Measurements from ENCODE around the gene RGS13. TPM values are rescaled to one million over a fixed set of nuclear protein-coding genes. Genes with fewer than 3 reads are reported as not detected.
"Not testable (repeated sequence)": the region's sequence is repeated elsewhere in the genome, so short reads cannot be mapped to it uniquely, and the experiment has no call there.

The RGS13 gene
- total RNA-seq, 6 donors from 2014 or later, result 0.20 to 4.9 (median 2.1) TPM; not detected in 1

DNA sequence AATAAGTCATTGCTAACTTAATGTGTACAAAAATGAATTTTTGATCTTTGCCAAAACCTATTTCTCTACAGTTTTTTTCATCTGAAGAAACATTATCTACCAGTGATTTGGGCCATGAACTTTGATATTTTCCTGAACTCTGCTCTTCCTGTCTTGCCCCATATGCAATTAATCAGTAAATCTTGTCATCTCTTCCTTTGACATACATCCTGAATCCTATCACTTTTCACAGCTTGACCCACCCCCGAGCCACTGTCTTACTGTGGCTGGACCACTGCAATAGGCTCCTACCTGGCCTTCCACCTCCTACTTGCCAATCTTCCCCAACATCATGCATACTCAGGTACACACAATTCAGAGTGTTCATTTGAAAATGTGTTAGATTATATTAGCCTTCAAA, 46.4 kb downstream of the RGS13 start:
- no peak for ATAC-seq (ENCODE audit: low FRiP score in 2 of 2)

GRCh38 chr1:192683081-192683480, 47.1 kb downstream of the RGS13 start:
- H3K36me3 ChIP-seq; H3K27ac ChIP-seq; DNase-seq; H3K27me3 ChIP-seq; H3K9me3 ChIP-seq; H3K4me1 ChIP-seq; ATAC-seq (ENCODE audit: low FRiP score in 2 of 2); H3K4me3 ChIP-seq: not testable (repeated sequence)
- WGBS, 2 donors, result 96 to 99% methylated on average over 4 of the region's 4 CpGs

More for the DNA sequence above, 46.4 kb downstream of the RGS13 start:
- WGBS, 2 donors, result 65 to 77% methylated on average over 1 of the region's 1 CpG
- DNase-seq, result no peak
- no peak for TF ChIP-seq EP300 (IDR thresholded peaks at IDR 0.05)
- Histone ChIP-seq H3K36me3 (no peaks in the 10 kb centered on the region), H3K9me3 (no peaks in the 10 kb centered on the region), H3K27ac (no peak overlapping the region), H3K4me3 (no peak overlapping the region), H3K27me3 (no peaks in the 10 kb centered on the region), H3K4me1 (peaks cover 0 to 2% (median 0%) of the 10 kb centered on the region in 4 donors)

DNA sequence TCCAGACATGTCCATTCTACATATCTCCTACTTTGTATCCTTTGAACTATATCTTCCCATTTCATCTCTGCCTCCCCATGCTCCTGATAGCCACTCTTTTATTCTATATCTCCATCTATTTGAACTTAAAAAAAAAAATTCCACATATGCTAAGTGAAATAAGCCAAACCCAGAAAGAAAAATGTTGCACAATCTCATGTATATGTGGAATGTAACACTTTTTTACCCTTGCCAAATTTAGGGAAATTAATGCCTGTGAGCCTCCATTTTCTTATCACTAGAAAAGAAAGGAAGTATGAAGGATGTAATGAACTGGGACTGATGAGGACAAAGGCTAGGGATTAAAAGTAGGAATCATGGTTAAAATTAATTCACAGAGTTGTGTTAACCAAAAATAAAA, 53.5 kb downstream of the RGS13 start:
- Histone ChIP-seq H3K4me1 (no peaks in the 10 kb centered on the region), H3K27me3 (no peaks in the 10 kb centered on the region), H3K27ac (no peak overlapping the region), H3K9me3 (no peaks in the 10 kb centered on the region), H3K36me3 (no peaks in the 10 kb centered on the region), H3K4me3 (no peak overlapping the region)
- no peak for ATAC-seq (ENCODE audit: low FRiP score in 2 of 2)
- no peak for DNase-seq
- TF ChIP-seq POLR2AphosphoS5 (IDR thresholded peaks at IDR 0.05) (no peak), EP300 (IDR thresholded peaks at IDR 0.05) (no peak), POLR2A (IDR thresholded peaks at IDR 0.05) (no peak)
- TF ChIP-seq, protein P1, sequence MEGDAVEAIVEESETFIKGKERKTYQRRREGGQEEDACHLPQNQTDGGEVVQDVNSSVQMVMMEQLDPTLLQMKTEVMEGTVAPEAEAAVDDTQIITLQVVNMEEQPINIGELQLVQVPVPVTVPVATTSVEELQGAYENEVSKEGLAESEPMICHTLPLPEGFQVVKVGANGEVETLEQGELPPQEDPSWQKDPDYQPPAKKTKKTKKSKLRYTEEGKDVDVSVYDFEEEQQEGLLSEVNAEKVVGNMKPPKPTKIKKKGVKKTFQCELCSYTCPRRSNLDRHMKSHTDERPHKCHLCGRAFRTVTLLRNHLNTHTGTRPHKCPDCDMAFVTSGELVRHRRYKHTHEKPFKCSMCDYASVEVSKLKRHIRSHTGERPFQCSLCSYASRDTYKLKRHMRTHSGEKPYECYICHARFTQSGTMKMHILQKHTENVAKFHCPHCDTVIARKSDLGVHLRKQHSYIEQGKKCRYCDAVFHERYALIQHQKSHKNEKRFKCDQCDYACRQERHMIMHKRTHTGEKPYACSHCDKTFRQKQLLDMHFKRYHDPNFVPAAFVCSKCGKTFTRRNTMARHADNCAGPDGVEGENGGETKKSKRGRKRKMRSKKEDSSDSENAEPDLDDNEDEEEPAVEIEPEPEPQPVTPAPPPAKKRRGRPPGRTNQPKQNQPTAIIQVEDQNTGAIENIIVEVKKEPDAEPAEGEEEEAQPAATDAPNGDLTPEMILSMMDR (IDR thresholded peaks at IDR 0.05), result no peak

GRCh38 chr1:192691041-192691440, 55.1 kb downstream of the RGS13 start:
- H3K27me3 ChIP-seq, result no peaks in the 10 kb centered on the region
- H3K36me3 ChIP-seq, result no peaks in the 10 kb centered on the region
- no peak overlapping the region for H3K27ac ChIP-seq
- TF ChIP-seq, protein P1 (IDR thresholded peaks at IDR 0.05), result no peak
- TF ChIP-seq EP300 (IDR thresholded peaks at IDR 0.05), result no peak
- TF ChIP-seq POLR2A (IDR thresholded peaks at IDR 0.05), result no peak
- TF ChIP-seq POLR2AphosphoS5 (IDR thresholded peaks at IDR 0.05), result no peak
- 67 to 88% methylated on average over 1 of the region's 1 CpG for WGBS, 2 donors
- no peak for ATAC-seq (ENCODE audit: low FRiP score in 2 of 2)
- H3K9me3 ChIP-seq, result no peaks in the 10 kb centered on the region
- H3K4me3 ChIP-seq, result no peak overlapping the region
- DNase-seq, result no peak
- H3K4me1 ChIP-seq, result no peaks in the 10 kb centered on the region

- no peaks in the 10 kb centered on the region for H3K9me3 ChIP-seq
- H3K27me3 ChIP-seq, result no peaks in the 10 kb centered on the region
- H3K27ac ChIP-seq, result no peak overlapping the region
- DNase-seq (no peak), ATAC-seq (ENCODE audit: low FRiP score in 2 of 2) (no peak)
- no peaks in the 10 kb centered on the region for H3K36me3 ChIP-seq
- WGBS, 2 donors, result 85 to 87% methylated on average over 2 of the region's 2 CpGs
- H3K4me1 ChIP-seq, result peaks cover 0 to 7% (median 0%) of the 10 kb centered on the region in 4 donors
- TF ChIP-seq, protein P1 (IDR thresholded peaks at IDR 0.05), result no peak
- no peak for TF ChIP-seq EP300 (IDR thresholded peaks at IDR 0.05)
- no peak for TF ChIP-seq POLR2AphosphoS5 (IDR thresholded peaks at IDR 0.05)
- H3K4me3 ChIP-seq, result no peak overlapping the region
Observed at GRCh38 chr1:192696082-192696481, 60.1 kb downstream of the RGS13 start.

DNA sequence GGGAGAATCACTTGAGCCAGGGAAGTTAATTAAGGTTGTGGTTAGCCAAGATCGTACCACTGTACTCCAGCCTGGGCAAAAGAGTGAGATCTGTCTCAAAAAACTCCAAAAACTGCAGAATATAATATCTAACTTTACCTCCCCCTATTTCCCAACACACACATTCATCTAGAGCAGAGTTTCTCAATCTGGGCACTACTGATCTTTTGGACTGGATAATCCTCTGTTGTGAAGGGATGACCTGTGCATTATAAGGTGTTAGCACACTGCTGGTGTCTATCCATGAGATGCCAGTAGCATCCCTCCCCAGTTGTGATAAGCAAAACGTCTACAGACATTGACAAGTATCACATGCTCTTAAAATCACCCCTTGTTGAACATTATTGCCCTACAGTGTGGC, 61.8 kb downstream of the RGS13 start:
- TF ChIP-seq POLR2AphosphoS5 (IDR thresholded peaks at IDR 0.05) (no peak), POLR2A (IDR thresholded peaks at IDR 0.05) (no peak), EP300 (IDR thresholded peaks at IDR 0.05) (no peak)
- TF ChIP-seq, protein P1 (IDR thresholded peaks at IDR 0.05), result no peak
- no peak for DNase-seq

More for the DNA sequence above, 61.8 kb downstream of the RGS13 start:
- H3K9me3 ChIP-seq, result no peaks in the 10 kb centered on the region
- no peak overlapping the region for H3K27ac ChIP-seq
- H3K27me3 ChIP-seq, result no peaks in the 10 kb centered on the region
- whole genome bisulfite sequencing, 2 donors, result 71 to 76% methylated on average over 2 of the region's 2 CpGs
- peaks cover 0 to 17% (median 11%) of the 10 kb centered on the region in 4 donors for H3K4me1 ChIP-seq
- ATAC-seq (ENCODE audit: low FRiP score in 2 of 2), result no peak
- no peaks in the 10 kb centered on the region for H3K36me3 ChIP-seq
- no peak overlapping the region for H3K4me3 ChIP-seq

All from upper lobe of left lung (tissue), 6 donors.